GM12891 (cell line): Measurements from ENCODE around the gene EVC2.

ENCODE experiments used
- POLR2A ChIP-seq: IDR thresholded peaks from 2 replicates; pipeline ENCODE4 v1.6.1; 2011; ENCODE audit warnings: low read depth, low read length, control low read depth
- POLR2AphosphoS5 ChIP-seq: IDR thresholded peaks from 2 replicates; pipeline ENCODE4 v1.6.1; 2011; ENCODE audit warnings: low read depth, low read length, control low read depth
- POU2F2 ChIP-seq: IDR thresholded peaks from 2 replicates; pipeline ENCODE4 v1.6.1; 2011; ENCODE audit warnings: low read depth, mild to moderate bottlenecking, control low read depth, low read length, moderate library complexity
- TAF1 ChIP-seq: IDR thresholded peaks from 2 replicates; pipeline ENCODE4 v1.6.1; 2011; ENCODE audit warnings: low read depth, low read length, control low read depth

GRCh38 chr4:5754529-5754881 is 46.1 kb upstream of the EVC2 start:
- TF ChIP-seq POLR2A (no peak), POLR2AphosphoS5 (no peak), POU2F2 (no peak), TAF1 (no peak)
